ENCODE measurements around the gene GNAT1. TPM values are rescaled to one million over a fixed set of nuclear protein-coding genes. Genes with fewer than 3 reads are reported as not detected.
A peak's percentile ranks its signal among the peaks of the same experiment; 100 is the strongest.

The GNAT1 gene
- polyA plus RNA-seq, 1 donor (not counting 4 experiments of a cell fraction or from before 2014, with no cell fraction given), result 0.12 TPM

- peaks cover 79% of the 10 kb centered on the region for H3K79me2 ChIP-seq (ENCODE audit: control insufficient read depth, insufficient read depth, low read length)
- dilution Hi-C loops (cut with MboI; ENCODE audit: extremely low pct_ligation_motif_present, low sequenced_read_pairs), result no loop called here
- H3K9me3 ChIP-seq (ENCODE audit: control insufficient read depth, low read depth, low read length), result no peaks in the 10 kb centered on the region
- FAIRE-seq, result no peak
- H3K9ac ChIP-seq (ENCODE audit: control insufficient read depth, extremely low read depth, insufficient read depth, low read length), result no peak overlapping the region
- H3K9me1 ChIP-seq (ENCODE audit: control insufficient read depth, extremely low read depth, insufficient read depth, low read length), result peaks cover 11% of the 10 kb centered on the region
- H2AFZ ChIP-seq (ENCODE audit: control insufficient read depth, low read length), result no peak overlapping the region
- peak overlapping the region; percentile 22 for H3K27ac ChIP-seq (ENCODE audit: control insufficient read depth, insufficient read depth, low read length)
- no peaks in the 10 kb centered on the region for H4K20me1 ChIP-seq (ENCODE audit: control insufficient read depth, extremely low read depth, insufficient read depth, low read length)
- H3K27me3 ChIP-seq (ENCODE audit: control insufficient read depth, extremely low read depth, insufficient read depth, low read length), result no peaks in the 10 kb centered on the region
- peak overlapping the region; percentile 68 for H3K4me2 ChIP-seq (ENCODE audit: control insufficient read depth, extremely low read depth, insufficient read depth, low read depth, low read length)
- peak overlapping the region in 2 of 3 experiments; percentile 0 to 5 for H3K4me3 ChIP-seq (ENCODE audit: control insufficient read depth in 2 of 3, extremely low read depth in 1 of 3, insufficient read depth in 2 of 3, low read depth in 1 of 3, low read length in 3 of 3)
- TF ChIP-seq CTCF (optimal IDR thresholded peaks at IDR 0.05 in 1 of 3, IDR thresholded peaks at IDR 0.05 in 1 of 3, conservative IDR thresholded peaks at IDR 0.05 in 1 of 3; ENCODE audit: extremely low read depth in 1 of 3, insufficient read depth in 2 of 3, low read length in 3 of 3) (no peak), EZH2 (IDR thresholded peaks at IDR 0.05; ENCODE audit: low read length) (no peak)
- DNase-seq (ENCODE audit: low read depth, low spot score), result no peak
- H3K36me3 ChIP-seq (ENCODE audit: control insufficient read depth in 2 of 2, extremely low read depth in 1 of 2, insufficient read depth in 2 of 2, low read length in 2 of 2), result peaks cover 31 to 55% of the 10 kb centered on the region in 2 experiments
- peaks cover 97% of the 10 kb centered on the region for H3K4me1 ChIP-seq (ENCODE audit: control insufficient read depth, extremely low read depth, insufficient read depth, low read length)
Measured at GRCh38 chr3:50164481-50164880, 26.9 kb upstream of the GNAT1 start.

GRCh38 chr3:50164984-50165909 is 26.2 kb upstream of the GNAT1 start:
- peak overlapping the region; percentile 24 for H3K9ac ChIP-seq (ENCODE audit: control insufficient read depth, extremely low read depth, insufficient read depth, low read length)
- H3K27ac ChIP-seq (ENCODE audit: control insufficient read depth, insufficient read depth, low read length), result peak overlapping the region; percentile 22
- peaks cover 97% of the 10 kb centered on the region for H3K4me1 ChIP-seq (ENCODE audit: control insufficient read depth, extremely low read depth, insufficient read depth, low read length)
- peaks cover 79% of the 10 kb centered on the region for H3K79me2 ChIP-seq (ENCODE audit: control insufficient read depth, insufficient read depth, low read length)
- no peaks in the 10 kb centered on the region for H3K27me3 ChIP-seq (ENCODE audit: control insufficient read depth, extremely low read depth, insufficient read depth, low read length)
- peak overlapping the region; percentile 68 for H3K4me2 ChIP-seq (ENCODE audit: control insufficient read depth, extremely low read depth, insufficient read depth, low read depth, low read length)
- peaks cover 29 to 56% of the 10 kb centered on the region in 2 experiments for H3K36me3 ChIP-seq (ENCODE audit: control insufficient read depth in 2 of 2, extremely low read depth in 1 of 2, insufficient read depth in 2 of 2, low read length in 2 of 2)
- no peak overlapping the region for H2AFZ ChIP-seq (ENCODE audit: control insufficient read depth, low read length)
- dilution Hi-C loops (cut with MboI; ENCODE audit: extremely low pct_ligation_motif_present, low sequenced_read_pairs), result no loop called here
- no peaks in the 10 kb centered on the region for H3K9me3 ChIP-seq (ENCODE audit: control insufficient read depth, low read depth, low read length)
- H3K9me1 ChIP-seq (ENCODE audit: control insufficient read depth, extremely low read depth, insufficient read depth, low read length), result peaks cover 13% of the 10 kb centered on the region
- TF ChIP-seq EZH2 (IDR thresholded peaks at IDR 0.05; ENCODE audit: low read length) (no peak), CTCF (optimal IDR thresholded peaks at IDR 0.05 in 1 of 3, IDR thresholded peaks at IDR 0.05 in 1 of 3, conservative IDR thresholded peaks at IDR 0.05 in 1 of 3; ENCODE audit: extremely low read depth in 1 of 3, insufficient read depth in 2 of 3, low read length in 3 of 3) (no peak)
- FAIRE-seq (peak; percentile 67), DNase-seq (ENCODE audit: low read depth, low spot score) (no peak)
- H3K4me3 ChIP-seq (ENCODE audit: control insufficient read depth in 2 of 3, extremely low read depth in 1 of 3, insufficient read depth in 2 of 3, low read depth in 1 of 3, low read length in 3 of 3), result peak overlapping the region in 1 of 3 experiments; percentile 5
- peaks cover 7% of the 10 kb centered on the region for H4K20me1 ChIP-seq (ENCODE audit: control insufficient read depth, extremely low read depth, insufficient read depth, low read length)
